GM18502 (cell line): ENCODE data around the gene PNPO.
A peak's percentile ranks its signal among the peaks of the same experiment; 100 is the strongest.
"Not testable (repeated sequence)": the region's sequence is repeated elsewhere in the genome, so short reads cannot be mapped to it uniquely, and the experiment has no call there.

Source experiments
- ATAC-seq: cut with Tn5 transposase; IDR thresholded peaks from one replicate; pipeline ENCODE4 v1.9.1; 2021; ENCODE audit warnings: mild to moderate bottlenecking; ENCODE audit not compliant: unreplicated experiment, poor library complexity

Gene PNPO

DNA sequence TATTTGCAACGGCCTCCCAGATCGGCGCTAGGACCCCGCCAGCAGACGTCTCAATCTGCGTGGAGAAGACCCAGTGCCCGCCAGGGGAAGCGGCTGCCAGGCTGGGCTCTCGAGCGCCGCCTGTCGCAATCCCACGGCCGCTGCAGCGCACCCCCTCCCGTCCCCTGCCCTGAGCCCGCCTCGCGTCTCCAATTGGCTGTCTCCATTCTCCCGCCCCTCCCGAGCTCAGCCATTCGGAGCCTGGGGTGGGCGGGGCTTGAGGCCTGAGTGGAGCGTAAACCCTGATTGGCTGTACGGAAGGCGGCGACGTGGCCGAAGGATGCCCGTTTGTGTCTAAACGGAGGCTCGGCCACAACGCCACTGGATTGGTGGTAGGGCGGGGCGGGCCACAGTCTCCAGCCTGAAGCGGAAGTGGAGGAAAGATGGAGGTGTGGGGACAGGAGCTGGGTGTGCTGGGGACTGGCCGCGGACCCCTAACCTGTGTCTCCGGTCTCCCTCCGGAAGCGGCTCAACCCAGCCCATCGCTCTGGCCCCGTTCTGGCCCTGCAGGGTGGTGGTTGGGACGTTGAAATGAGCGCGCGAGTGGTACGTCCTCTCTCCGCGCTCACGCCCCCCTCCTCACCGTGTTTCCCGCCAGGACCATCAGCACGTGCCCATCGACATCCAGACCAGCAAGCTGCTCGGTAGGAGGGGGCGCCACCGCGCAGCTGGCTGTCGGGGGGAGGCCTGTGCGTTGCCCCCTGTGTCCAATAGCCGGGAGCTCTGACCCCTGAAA lies 29.5 kb downstream of the PNPO start, which contains the start of gene CDK5RAP3:
Gene CDK5RAP3 (plus strand): TSS at position 389 of the 775 bp plus-strand sequence. CDS start 34 bp downstream, at position 423.
- peak; percentile 96 for ATAC-seq

DNA sequence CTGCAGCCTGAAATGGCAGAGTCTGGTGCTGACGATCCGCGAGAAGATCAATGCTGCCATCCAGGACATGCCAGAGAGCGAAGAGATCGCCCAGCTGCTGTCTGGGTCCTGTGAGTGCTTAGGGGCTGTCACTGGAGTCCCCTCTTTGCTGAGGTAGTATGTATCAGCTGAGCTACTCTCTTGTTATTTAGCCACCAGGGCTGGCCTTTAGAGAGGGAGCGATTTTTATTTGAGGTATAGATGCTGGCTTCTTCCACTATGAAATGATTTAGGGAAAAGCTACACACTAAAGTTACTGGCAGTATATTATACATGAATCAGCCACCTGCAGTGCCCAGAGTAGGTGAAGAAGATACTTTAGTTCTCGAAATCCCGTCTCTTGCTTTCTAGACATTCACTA lies 32.2 kb downstream of the PNPO start:
- no peak for ATAC-seq

DNA sequence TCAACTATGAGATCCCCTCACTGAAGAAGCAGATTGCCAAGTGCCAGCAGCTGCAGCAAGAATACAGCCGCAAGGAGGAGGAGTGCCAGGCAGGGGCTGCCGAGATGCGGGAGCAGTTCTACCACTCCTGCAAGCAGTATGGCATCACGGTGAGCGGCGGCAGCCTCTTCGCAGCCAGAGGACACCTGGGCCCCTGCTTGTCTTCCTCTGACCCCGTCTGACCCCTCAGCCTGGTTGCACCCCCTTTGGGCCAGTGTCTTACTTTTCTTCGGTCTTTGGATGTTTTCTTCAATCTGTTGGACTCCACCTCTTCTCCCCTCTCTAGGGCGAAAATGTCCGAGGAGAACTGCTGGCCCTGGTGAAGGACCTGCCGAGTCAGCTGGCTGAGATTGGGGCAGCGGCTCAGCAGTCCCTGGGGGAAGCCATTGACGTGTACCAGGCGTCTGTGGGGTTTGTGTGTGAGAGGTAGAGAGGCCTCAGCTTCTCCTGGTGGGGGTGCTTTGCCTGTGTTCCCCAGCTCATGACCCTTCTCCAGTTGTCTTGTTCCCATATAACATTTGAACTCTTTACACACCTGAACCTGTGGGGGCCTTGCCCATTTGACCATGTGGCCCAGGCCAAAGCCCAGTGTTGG lies 33.9 kb downstream of the PNPO start:
- no peak for ATAC-seq

DNA sequence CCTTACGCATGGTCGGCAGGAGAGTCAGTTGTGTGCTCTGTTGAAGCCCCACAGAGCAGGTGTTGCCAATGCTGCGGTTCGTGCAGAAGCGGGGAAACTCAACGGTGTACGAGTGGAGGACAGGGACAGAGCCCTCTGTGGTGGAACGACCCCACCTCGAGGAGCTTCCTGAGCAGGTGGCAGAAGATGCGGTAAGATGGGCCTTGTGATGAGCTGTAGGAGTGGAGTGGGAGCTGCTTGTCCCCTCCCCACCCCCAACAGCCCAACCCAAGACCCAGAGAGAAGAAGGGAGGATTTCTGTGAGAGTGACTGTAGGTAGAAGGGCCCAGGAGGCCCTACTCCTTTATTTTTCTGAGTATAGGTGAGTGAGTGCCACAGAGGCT lies 34.4 kb downstream of the PNPO start:
- no peak for ATAC-seq

DNA sequence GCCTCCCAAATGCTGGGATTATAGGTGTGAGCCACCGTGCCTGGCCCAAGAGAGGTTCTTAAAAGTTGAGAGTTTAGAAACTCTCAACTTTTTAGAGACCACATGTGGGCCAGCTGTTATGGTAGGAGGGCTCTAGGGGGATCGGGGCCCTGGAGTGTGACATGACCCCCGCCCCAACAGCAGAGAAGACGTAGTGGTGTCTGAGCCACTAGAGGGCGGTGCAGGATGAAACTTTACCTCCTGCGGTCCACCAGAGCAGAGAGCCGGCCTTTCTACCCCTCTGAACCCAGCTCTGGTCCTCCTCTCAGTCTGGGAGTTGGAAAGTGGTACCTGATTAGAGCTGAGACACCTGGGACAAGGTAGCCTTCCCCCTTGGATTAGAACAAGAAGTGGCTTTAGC lies 37.0 kb downstream of the PNPO start:
- ATAC-seq, result no peak

DNA sequence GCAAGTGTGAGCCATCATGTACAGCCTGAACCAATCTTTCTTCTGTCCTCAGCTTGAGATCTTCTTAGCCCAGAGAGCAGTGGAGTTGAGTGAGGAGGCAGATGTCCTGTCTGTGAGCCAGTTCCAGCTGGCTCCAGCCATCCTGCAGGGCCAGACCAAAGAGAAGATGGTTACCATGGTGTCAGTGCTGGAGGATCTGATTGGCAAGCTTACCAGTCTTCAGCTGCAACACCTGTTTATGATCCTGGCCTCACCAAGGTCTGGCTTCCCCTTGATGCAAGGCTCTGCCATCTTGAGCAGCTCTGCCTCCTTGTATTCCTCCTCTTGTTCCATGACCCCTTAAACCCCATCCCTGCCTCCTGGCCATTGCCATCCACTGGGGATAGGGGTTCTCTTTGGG lies 39.2 kb downstream of the PNPO start:
- ATAC-seq, result no peak

DNA sequence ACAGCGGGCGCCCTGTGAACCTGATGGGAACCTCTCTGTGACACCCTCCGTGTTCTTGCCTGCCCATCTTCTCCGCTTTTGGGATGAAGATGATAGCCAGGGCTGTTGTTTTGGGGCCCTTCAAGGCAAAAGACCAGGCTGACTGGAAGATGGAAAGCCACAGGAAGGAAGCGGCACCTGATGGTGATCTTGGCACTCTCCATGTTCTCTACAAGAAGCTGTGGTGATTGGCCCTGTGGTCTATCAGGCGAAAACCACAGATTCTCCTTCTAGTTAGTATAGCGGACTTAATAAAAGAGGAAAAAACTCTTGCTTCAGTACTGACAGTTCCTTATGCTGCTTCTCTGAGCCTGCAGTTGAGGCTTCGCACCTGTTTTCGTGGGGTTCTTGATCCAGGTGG lies 40.1 kb downstream of the PNPO start:
- ATAC-seq, result no peak

DNA sequence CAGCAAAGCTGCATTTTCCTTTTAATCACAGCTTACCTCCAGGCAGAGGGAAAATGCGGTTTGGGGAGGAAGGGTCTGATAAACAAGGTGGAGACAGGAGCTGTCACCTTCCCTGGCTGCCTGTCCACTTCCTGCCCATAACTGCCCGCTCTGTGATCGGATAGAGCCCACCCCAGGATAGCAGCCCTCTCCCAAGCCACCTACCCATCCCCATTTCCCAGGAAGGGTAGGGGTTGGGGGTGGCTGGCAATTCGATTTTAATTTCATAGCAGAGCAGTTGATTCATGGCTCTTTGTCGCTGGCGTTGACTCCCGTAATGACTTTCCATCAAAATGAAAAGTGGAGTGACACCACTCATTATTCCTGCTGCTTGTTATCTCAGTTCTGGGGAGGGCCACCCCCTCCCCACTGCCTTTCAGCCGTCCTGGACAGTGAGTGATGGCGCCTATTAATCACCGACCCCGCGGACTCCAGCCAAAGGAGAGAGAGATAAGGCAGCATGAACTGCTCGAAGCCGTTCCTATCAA lies 40.8 kb downstream of the PNPO start:
- no peak for ATAC-seq

DNA sequence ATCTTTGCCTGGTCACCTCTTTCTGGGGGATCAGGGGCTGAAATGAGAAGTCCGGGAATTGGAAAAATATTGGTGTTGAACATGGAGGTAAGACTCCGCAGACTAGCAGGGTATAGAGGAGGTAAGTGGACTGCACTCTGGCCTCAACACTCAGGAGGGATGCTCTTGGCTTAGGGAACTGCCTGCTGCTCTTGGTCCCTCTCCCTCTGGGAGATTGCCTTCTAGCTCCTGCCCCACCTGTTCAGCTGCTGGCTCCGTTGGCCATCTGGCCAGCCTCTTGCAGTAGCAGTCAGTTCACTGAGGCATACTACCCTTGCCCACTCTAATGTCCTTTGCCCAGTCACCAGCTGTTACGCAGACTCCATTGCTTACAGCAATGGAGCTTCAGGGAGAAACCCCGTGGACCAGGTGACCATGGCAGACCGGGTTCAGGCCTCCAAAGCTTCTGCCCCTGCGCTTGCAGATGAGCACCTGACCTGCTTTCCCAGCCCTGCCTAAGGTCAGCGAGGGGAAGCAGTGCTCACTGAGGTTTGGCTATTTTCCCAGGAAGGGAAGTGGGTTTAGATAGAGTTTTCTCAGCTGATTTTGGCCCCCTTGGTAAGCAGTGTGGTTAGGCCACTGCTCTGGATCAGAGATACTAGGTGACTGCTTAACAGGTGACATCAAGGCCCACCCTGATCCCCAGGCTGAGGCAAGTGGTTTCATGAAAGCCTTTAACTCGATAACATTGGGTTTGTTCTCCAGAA lies 41.4 kb downstream of the PNPO start:
- ATAC-seq, result no peak

DNA sequence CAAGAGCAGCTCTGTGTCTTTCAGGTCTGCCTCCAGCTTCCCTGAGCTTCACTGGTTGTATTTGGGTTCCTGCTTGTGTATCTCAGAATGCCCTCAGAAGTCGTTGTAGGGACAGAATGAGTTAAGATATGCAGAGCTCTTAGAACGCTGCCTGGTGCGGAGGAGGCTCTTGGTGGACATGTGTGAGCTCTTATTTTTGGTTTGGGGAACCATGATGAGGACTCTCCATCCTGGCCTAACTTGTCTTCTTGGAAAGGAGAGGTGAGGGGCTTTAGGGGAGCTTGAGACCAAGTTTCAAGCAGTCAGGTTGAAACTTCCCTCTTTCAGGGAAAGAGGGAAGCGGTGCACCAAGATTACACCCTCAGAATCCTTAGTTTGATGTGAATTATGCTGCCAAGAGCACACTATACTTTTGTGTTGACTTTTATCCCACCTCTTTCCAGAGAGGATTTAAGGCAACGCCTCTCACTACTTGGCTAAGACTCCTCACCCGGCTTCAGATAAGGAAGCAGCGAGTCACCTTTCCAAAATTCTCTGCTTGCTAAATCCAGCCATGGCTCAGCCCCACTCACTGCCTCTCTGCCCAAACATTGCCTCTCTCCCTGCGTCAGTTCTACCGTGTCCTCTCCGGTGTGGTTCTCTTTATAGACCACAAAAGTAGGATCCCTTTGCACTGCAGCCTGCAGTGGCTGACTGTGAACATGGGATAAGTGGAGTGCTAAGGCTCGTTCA lies 42.3 kb downstream of the PNPO start:
- no peak for ATAC-seq

DNA sequence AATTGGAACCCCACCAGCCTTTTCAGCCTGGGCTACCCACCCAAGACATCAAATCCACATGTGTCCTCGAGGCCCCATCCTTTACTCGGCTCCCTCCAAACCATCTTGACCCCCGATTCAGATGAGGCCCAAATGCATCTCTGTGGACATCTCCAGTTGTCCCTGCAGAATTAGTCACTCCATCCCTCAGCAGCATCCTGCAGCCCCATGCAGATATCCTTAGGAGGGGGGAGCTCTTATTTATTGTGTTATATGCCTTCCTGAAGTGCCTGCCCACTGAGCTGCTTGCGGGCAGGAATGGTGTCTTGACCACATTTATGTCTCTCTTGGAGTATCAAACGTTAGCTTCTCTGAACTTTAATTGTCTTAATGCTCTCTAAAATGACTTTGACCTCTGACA lies 45.1 kb downstream of the PNPO start:
- ATAC-seq, result no peak

DNA sequence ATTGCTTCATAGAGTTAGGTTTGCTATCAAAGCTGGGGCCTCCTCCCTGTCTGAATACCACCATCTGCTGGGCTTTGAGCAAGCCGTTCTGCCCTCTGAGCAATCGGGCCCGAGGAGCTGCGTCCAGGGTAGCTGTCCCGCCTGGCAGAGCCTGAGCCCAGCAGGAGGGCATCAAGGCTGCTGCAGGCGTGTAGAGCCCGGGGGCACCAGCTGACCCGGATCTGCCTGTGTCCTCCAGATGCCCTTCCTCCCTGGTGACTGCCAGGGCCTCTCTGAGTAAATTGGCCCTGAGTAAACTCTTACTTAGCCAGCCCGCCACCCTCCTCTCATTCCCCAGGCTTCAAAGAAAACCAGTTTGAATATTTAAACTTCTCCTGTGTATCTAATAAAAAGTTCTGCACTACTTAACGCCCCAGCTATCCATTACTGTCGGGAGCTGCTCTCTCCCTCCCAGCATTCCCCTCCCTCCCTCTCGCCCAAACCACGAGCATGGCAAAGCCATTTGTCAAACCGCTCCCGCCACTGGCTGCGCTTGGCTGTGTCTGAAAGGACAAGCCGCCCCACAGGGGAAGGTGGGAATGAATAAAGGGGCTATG lies 46.0 kb downstream of the PNPO start:
- no peak for ATAC-seq

DNA sequence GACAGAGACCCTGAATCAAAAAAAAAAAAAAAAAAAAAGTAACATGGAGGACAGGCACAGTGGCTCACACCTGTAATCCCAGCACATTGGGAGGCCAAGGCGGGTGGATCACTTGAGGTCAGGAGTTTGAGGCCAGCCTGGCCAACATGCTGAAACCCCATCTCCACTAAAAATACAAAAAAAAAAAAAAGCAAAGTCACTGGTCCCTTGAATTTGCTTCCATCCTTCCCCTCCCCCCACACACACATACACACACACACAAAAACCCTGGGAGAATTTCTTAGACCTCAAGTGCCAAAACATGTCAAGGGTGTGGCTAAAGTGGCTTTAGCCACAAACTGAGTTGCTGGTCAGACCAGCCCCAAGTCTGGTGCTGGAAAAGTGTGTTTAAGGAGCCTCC lies 47.1 kb downstream of the PNPO start:
- ATAC-seq, result not testable (repeated sequence)

DNA sequence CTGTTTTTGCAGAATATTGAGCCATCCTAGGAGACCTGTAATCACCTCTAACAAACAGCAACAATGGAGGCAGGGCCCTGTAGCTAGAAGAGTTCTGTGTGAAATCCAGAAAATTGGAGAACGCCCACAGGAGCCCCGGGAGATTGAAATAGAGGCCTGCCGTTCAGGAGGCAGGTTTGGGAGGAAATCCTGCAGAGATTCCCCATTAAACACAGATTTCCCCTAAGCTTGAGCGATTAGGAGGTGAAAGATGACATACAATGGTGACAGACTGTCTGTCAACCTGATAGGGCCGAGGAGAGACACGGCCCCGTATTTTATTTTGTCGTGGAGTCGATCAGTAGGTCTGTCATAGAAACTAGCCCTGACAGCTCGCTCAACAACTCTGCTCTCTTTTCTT lies 47.8 kb downstream of the PNPO start:
- ATAC-seq, result no peak

DNA sequence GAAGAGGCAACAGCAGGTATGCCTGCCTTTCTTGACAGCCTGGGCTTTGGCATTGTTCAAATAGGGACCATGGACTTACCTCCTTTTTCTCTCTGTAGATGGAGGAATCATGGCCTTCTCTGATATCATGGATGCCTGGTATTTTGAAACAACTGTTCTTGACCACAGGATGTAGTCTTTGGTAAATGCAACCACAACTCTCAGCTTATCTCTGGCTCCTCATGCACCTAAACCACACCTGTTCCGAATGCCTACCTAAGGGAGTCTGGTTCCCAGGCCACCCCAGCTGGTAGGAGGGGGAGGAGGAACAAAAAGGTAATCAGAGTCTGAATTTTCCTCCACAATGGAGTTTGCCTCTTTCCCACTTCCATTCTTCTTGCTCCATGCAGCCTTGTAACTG lies 48.3 kb downstream of the PNPO start:
- ATAC-seq, result peak; percentile 45

DNA sequence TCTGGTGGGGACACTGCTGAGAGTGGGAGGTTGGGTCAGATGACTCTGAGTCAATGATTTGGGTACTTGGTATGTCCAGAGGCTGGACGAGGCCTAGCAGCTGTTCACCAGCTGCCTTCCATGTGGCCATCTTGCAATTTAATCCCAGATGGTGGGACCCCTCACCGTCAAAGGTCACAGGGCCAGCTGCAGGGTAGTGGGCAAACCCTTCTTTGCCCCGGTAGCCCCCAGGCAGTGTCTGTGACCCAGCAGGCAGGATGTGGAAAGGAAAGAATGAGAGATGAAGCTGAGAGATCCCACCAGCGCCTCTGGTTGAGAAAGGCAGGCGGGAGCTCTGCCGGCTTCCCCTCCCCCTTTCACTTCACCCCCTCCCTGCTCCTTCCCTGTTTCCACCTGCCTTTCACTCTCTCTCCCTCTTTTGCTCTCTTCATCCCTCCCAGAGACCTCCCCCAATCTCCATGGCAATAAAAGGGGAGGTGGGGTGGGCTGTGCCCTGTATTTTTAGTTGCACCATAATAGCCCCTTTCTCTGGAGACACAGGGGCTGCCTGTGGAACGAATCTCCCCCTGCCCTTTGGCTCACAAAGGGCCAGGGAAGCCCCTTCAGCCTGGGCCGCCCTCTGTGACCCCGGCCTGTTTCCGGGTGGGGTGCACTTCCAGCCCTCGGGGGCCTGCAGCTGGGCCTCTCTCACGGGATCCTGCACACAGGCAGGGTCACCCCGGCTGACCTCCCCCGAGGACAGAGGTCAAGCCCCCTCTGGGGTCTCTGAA lies 49.8 kb downstream of the PNPO start:
- no peak for ATAC-seq

DNA sequence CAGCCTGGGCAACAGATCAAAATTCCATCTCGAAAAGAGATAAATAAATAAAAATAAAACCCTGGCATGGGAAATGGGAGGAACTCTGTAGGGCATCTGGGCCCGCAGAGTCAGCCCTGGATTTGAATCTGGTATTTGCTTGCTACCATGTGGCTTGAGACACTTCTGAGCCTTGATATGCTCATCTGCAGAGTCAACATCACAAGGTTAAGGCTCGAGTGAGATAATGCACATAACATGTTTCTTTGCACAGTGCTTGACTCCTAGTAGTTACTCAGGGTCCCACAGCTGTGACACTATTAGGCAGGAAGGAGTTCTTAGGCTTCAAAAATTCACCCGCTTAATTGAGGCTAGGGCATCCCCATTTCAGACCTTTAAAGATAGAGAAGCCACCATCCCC lies 50.8 kb downstream of the PNPO start:
- ATAC-seq, result no peak

DNA sequence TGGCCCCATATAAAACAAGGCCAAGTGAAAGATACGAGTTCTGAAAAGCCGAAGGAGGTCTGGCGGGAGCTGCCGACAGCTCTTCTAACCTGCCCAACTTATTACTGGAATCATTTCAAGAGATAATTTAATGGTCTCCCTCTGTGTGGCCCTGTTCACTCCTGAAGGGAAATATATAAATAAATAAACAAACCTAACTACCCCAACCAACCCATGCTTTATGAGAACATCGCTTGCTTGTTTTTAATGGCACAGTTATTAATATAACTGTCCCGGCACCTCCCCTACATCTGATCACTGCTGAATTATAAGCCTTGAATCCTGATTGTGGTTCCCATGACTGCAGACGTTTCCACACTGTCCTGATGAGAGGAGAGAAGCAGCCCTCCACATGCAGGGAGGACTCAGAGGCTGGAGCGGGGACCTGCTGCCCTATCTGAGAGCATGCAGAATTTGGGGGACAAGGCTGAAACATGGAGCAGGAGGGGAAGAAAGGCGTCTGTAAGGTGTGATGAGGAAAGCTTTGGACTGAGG lies 51.7 kb downstream of the PNPO start:
- no peak for ATAC-seq

DNA sequence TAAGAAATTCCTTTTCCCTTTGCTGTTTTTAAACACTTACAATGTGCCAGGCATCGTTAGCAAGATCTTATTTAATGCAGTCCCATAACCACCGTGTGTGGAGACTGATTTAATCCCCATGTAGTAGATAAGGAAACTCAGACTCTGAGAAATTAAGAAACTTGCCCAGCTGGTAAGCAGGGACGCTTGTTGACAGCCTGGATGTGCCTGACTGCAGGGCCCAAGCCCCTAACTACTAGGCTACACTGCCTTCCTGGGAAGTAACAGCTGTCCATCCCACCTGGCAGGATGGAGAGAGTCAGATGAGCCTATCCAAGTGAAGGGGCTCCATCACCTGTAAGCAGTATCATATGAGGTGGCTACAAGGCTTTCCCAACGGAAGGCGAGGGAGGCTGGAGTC lies 52.6 kb downstream of the PNPO start:
- ATAC-seq, result no peak
